CD14-positive monocyte (primary cell): ENCODE measurements around the gene ECPAS. TPM values are rescaled to one million over a fixed set of nuclear protein-coding genes. Genes with fewer than 3 reads are reported as not detected.
"Not testable (repeated sequence)": the region's sequence is repeated elsewhere in the genome, so short reads cannot be mapped to it uniquely, and the experiment has no call there.

Source experiments
- DNase-seq, 3 donors: peaks; one replicate each; pipeline ENCODE4 v3.0.0-alpha.2; 2011 to 2022
- H2AFZ ChIP-seq: 2 replicates; pipeline ENCODE4 v1.6.0; 2012; ENCODE audit warnings: mild to moderate bottlenecking, low read depth, low read length, inconsistent platforms; ENCODE audit not compliant: insufficient read depth, poor library complexity, severe bottlenecking
- H3K27ac ChIP-seq, 2 donors: 1 replicate in 1 of 2; 2 replicates in 1 of 2; pipeline ENCODE4 v1.5.1; 2012 to 2013; ENCODE audit warnings: low read length in 2 of 2, control low read depth in 1 of 2, inconsistent platforms in 1 of 2, low read depth in 1 of 2, mild to moderate bottlenecking in 1 of 2
- H3K27me3 ChIP-seq, 2 donors: one replicate each; pipeline versions ENCODE4 v1.6.0 to v1.6.1; 2011 to 2013; ENCODE audit warnings: low read length in 2 of 2; ENCODE audit not compliant: control insufficient read depth in 2 of 2, insufficient read depth in 2 of 2
- H3K36me3 ChIP-seq, 2 donors: replicated peaks in 1 of 2; 1 replicate in 1 of 2; 2 replicates in 1 of 2; pipeline versions ENCODE4 v1.5.1 to v1.6.1; 2012 to 2013; ENCODE audit warnings: low read length in 2 of 2, control low read depth in 1 of 2, inconsistent platforms in 1 of 2, mild to moderate bottlenecking in 1 of 2; ENCODE audit not compliant: insufficient read depth in 2 of 2, control insufficient read depth in 1 of 2
- H3K4me1 ChIP-seq, 2 donors: 1 replicate in 1 of 2; 2 replicates in 1 of 2; pipeline versions ENCODE4 v1.5.1 to v1.6.1; 2012 to 2013; ENCODE audit warnings: low read length in 2 of 2, control low read depth in 1 of 2, inconsistent platforms in 1 of 2, mild to moderate bottlenecking in 1 of 2, moderate library complexity in 1 of 2; ENCODE audit not compliant: insufficient read depth in 2 of 2, control insufficient read depth in 1 of 2
- H3K4me2 ChIP-seq: replicated peaks from 2 replicates; pipeline ENCODE3; 2012; ENCODE audit warnings: low read length, moderate library complexity, mild to moderate bottlenecking; ENCODE audit not compliant: poor library complexity, severe bottlenecking; ENCODE audit errors: extremely low read depth
- H3K4me3 ChIP-seq, 3 experiments: fragments of 200-600 bp in 1 of 3; sonication (generic) in 1 of 3; replicated peaks in 1 of 3; 1 replicate in 2 of 3; 2 replicates in 1 of 3; pipeline ENCODE4 v1.5.1; 2011 to 2013; ENCODE audit warnings: low read length in 3 of 3, mild to moderate bottlenecking in 3 of 3, control low read depth in 2 of 3, low read depth in 2 of 3, inconsistent platforms in 1 of 3, moderate library complexity in 1 of 3
- H3K79me2 ChIP-seq: 2 replicates; pipeline ENCODE4 v1.6.0; 2012; ENCODE audit warnings: mild to moderate bottlenecking, control low read depth, inconsistent platforms, low read length, moderate library complexity; ENCODE audit not compliant: insufficient read depth
- H3K9ac ChIP-seq: 2 replicates; pipeline ENCODE4 v1.6.0; 2017; ENCODE audit warnings: low read length, mild to moderate bottlenecking; ENCODE audit not compliant: insufficient read depth, poor library complexity, severe bottlenecking
- H3K9me3 ChIP-seq, 2 donors: replicated peaks in 1 of 2; 1 replicate in 1 of 2; 2 replicates in 1 of 2; pipeline versions ENCODE4 v1.5.1 to v1.6.1; 2012 to 2013; ENCODE audit warnings: low read length in 2 of 2, control low read depth in 1 of 2; ENCODE audit not compliant: control insufficient read depth in 1 of 2, insufficient read depth in 1 of 2
- H4K20me1 ChIP-seq: 2 replicates; pipeline ENCODE4 v1.6.0; 2012; ENCODE audit warnings: mild to moderate bottlenecking, low read length, control low read depth, moderate library complexity; ENCODE audit not compliant: insufficient read depth
- H3K27ac Mint-ChIP-seq, 7 donors: one replicate each; pipeline ENCODE4 v1.8.0; 2020; ENCODE audit warnings: mild to moderate bottlenecking in 7 of 7, mixed read lengths in 7 of 7, moderate library complexity in 6 of 7, inconsistent platforms in 2 of 7
- H3K27me3 Mint-ChIP-seq, 3 donors: one replicate each; pipeline ENCODE4 v1.8.0; 2021 to 2022; ENCODE audit warnings: low read depth in 3 of 3, mild to moderate bottlenecking in 3 of 3, mixed read lengths in 3 of 3, moderate library complexity in 3 of 3, inconsistent platforms in 1 of 3
- H3K36me3 Mint-ChIP-seq, 2 donors: one replicate each; pipeline ENCODE4 v1.8.0; 2020; ENCODE audit warnings: mixed read lengths in 2 of 2, inconsistent platforms in 1 of 2, mild to moderate bottlenecking in 1 of 2
- H3K4me1 Mint-ChIP-seq: one replicate; pipeline ENCODE4 v1.8.0; 2020; ENCODE audit warnings: mild to moderate bottlenecking, mixed read lengths
- H3K4me3 Mint-ChIP-seq, 2 donors: one replicate each; pipeline ENCODE4 v1.8.0; 2020; ENCODE audit warnings: mild to moderate bottlenecking in 2 of 2, mixed read lengths in 2 of 2, moderate library complexity in 1 of 2
- H3K9me3 Mint-ChIP-seq, 7 donors: one replicate each; pipeline ENCODE4 v1.8.0; 2020 to 2022; ENCODE audit warnings: mixed read lengths in 7 of 7, mild to moderate bottlenecking in 6 of 7, moderate library complexity in 6 of 7, inconsistent platforms in 2 of 7
- WGBS: methylation state at CpG from one replicate; pipeline ENCODE4 v1.1.5; 2013; ENCODE audit warnings: missing lambda C conversion rate; ENCODE audit not compliant: insufficient coverage; 5-methylcytosine and 5-hydroxymethylcytosine counted together
- intact Hi-C, 2 donors: fragments of 100-400 bp; cut with micrococcal nuclease; formaldehyde crosslinking; loops; one replicate each; pipeline versions ENCODE4 v1.15.0 to v1.15.1; 2023
- polyA plus RNA-seq, 3 donors: library from polyadenylated mRNA; depleted of rRNA in 1 of 3; unstranded in 2 of 3; stranded (reverse) in 1 of 3; fragments of 300-500 nt in 2 of 3; fragments of >200 nt in 1 of 3; fragmentation: Illumina TruSeq in 2 of 3; gene quantifications; 1 replicate in 2 of 3; 2 replicates in 1 of 3; pipeline ENCODE4 v1.2.3, GENCODE V29; 2012 to 2021
- TF ChIP-seq, protein P1 (sequence below): fragments of 200-600 bp; IDR thresholded peaks from one replicate; pipeline ENCODE4 v1.8.0; 2022; ENCODE audit warnings: antibody characterized with exemption, mild to moderate bottlenecking

Gene ECPAS
- polyA plus RNA-seq, 3 donors, result 7.4 to 27.6 (median 15.9) TPM

DNA sequence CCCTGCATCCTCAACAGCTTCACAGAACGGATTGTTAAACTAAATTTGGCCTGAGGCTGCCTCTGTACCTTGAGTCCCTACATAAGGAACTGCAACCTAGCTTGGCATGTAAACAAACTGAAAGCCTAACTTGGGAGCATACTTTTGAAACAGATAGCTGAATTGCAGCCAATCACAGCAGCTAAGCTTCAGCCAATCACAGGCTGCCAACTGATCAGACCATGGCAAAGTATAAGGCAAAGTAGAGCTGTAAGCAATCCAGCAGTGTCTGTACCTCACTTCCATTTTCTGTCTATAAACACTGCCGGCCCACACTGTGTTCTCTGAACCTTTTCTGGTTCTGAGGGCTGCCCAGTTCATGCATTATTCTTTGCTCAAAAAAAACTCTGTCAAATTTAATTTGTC lies 31.9 kb upstream of the ECPAS start:
- Mint-ChIP-seq H3K27ac (no peak overlapping the region), H3K9me3 (peaks cover 13 to 46% (median 34%) of the 10 kb centered on the region in 7 donors), H3K36me3 (peaks cover 0 to 3% of the 10 kb centered on the region in 2 donors), H3K4me1 (no peaks in the 10 kb centered on the region), H3K4me3 (no peak overlapping the region), H3K27me3 (peaks cover 3 to 14% (median 4%) of the 10 kb centered on the region in 3 donors)
- Histone ChIP-seq H3K4me2 (no peak overlapping the region), H3K9me3 (peaks cover 7 to 21% of the 10 kb centered on the region in 2 donors), H3K27ac (no peak overlapping the region), H3K79me2 (no peaks in the 10 kb centered on the region), H2AFZ (no peak overlapping the region), H3K4me3 (no peak overlapping the region), H3K27me3 (no peaks in the 10 kb centered on the region), H3K9ac (no peak overlapping the region), H3K4me1 (no peaks in the 10 kb centered on the region), H3K36me3 (no peaks in the 10 kb centered on the region), H4K20me1 (no peaks in the 10 kb centered on the region)
- DNase-seq, result no peak
- TF ChIP-seq, protein P1, sequence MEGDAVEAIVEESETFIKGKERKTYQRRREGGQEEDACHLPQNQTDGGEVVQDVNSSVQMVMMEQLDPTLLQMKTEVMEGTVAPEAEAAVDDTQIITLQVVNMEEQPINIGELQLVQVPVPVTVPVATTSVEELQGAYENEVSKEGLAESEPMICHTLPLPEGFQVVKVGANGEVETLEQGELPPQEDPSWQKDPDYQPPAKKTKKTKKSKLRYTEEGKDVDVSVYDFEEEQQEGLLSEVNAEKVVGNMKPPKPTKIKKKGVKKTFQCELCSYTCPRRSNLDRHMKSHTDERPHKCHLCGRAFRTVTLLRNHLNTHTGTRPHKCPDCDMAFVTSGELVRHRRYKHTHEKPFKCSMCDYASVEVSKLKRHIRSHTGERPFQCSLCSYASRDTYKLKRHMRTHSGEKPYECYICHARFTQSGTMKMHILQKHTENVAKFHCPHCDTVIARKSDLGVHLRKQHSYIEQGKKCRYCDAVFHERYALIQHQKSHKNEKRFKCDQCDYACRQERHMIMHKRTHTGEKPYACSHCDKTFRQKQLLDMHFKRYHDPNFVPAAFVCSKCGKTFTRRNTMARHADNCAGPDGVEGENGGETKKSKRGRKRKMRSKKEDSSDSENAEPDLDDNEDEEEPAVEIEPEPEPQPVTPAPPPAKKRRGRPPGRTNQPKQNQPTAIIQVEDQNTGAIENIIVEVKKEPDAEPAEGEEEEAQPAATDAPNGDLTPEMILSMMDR, result no peak
- WGBS, result 93% methylated on average over 2 of the region's 2 CpGs
- intact Hi-C loops, result no loop called here

DNA sequence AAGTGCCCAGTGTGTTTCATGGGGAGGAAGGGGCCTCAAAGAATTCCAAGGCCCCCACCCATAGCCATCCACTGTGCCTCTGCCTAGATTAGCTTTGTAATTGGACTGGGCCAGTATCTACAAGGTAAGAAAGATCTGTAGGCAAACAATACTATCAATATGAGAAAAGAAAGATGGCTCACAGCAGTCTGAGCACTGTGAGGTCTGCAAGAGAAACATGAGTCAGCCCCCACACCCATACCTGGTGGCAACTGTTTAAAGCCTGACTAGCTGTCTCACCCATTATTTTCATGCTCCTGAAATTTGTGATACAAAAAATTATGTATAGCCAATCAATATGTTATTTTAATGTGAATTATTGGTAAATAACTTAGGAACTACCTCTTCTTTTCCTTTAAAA lies 30.8 kb upstream of the ECPAS start:
- Histone ChIP-seq H3K4me2 (no peak overlapping the region), H3K9me3 (peaks cover 7 to 29% of the 10 kb centered on the region in 2 donors), H2AFZ (no peak overlapping the region), H3K9ac (no peak overlapping the region), H4K20me1 (no peaks in the 10 kb centered on the region), H3K27ac (no peak overlapping the region), H3K4me3 (no peak overlapping the region), H3K79me2 (no peaks in the 10 kb centered on the region), H3K4me1 (no peaks in the 10 kb centered on the region), H3K36me3 (no peaks in the 10 kb centered on the region), H3K27me3 (no peaks in the 10 kb centered on the region)
- no peak overlapping the region for H3K4me3 Mint-ChIP-seq
- intact Hi-C loops, result no loop called here
- peaks cover 0 to 3% of the 10 kb centered on the region in 2 donors for H3K36me3 Mint-ChIP-seq
- peaks cover 12 to 51% (median 34%) of the 10 kb centered on the region in 7 donors for H3K9me3 Mint-ChIP-seq
- no peak overlapping the region for H3K27ac Mint-ChIP-seq
- peaks cover 3 to 14% (median 4%) of the 10 kb centered on the region in 3 donors for H3K27me3 Mint-ChIP-seq
- H3K4me1 Mint-ChIP-seq, result no peaks in the 10 kb centered on the region
- TF ChIP-seq, protein P1, result no peak
- DNase-seq, result no peak

DNA sequence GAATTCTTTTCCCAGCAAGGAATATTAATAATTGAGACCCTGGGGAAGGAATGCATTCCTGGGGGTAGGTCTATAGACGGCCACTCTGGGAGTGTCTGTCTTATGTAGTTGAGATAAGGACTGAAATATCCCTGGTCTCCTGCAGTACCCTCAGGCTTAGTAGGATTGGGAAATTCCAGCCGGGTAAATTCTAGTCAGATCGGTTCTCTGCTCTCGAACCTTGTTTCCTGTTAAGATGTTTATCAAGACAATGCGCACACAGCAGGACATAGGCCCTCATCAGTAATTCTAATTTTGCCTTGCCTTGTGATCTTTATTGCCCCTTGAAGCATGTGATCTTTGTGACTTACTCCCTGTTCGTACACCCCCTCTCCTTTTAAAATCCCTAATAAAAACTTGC lies 27.4 kb upstream of the ECPAS start:
- H3K9me3 Mint-ChIP-seq, result peaks cover 11 to 54% (median 44%) of the 10 kb centered on the region in 7 donors
- peaks cover 1 to 10% (median 4%) of the 10 kb centered on the region in 3 donors for H3K27me3 Mint-ChIP-seq
- H3K4me3 ChIP-seq, H3K4me1 ChIP-seq, H3K27ac ChIP-seq, H3K27ac Mint-ChIP-seq, H3K36me3 Mint-ChIP-seq, H3K4me2 ChIP-seq, H3K27me3 ChIP-seq, H3K79me2 ChIP-seq, H2AFZ ChIP-seq, H4K20me1 ChIP-seq, H3K4me3 Mint-ChIP-seq, H3K36me3 ChIP-seq, H3K4me1 Mint-ChIP-seq, H3K9ac ChIP-seq, DNase-seq, intact Hi-C loops: not testable (repeated sequence)
- H3K9me3 ChIP-seq, result peaks cover 7 to 26% of the 10 kb centered on the region in 2 donors
- WGBS, result 98% methylated on average over 5 of the region's 6 CpGs
